Effector CD8-positive, alpha-beta T cell (primary cell): Measurements from ENCODE around the gene HIP1.
"Not testable (repeated sequence)": the region's sequence is repeated elsewhere in the genome, so short reads cannot be mapped to it uniquely, and the experiment has no call there.

Source experiments
- DNase-seq: peaks from one replicate; lab custom pipeline; 2025; lab: John Stamatoyannopoulos, UW
- total RNA-seq, 4 experiments: gene quantifications; one replicate each; lab custom pipeline; 2026; lab: John Stamatoyannopoulos, UW

HIP1 gene
- total RNA-seq, result 12.2 to 72.1 (median 25.2) reads per million in 4 experiments

- no peak for DNase-seq
Measured at GRCh38 chr7:75738604-75738974, at the start of gene HIP1. TSS of gene HIP1 (minus strand) at chr7:75738941. CDS start at chr7:75738920, 21 bp downstream.

GRCh38 chr7:75788154-75788847 lies 49.6 kb upstream of the HIP1 start:
- not testable (repeated sequence) for DNase-seq

- not testable (repeated sequence) for DNase-seq
Measured at GRCh38 chr7:75783058-75783457, 44.3 kb upstream of the HIP1 start.

- DNase-seq, result not testable (repeated sequence)
Measured at GRCh38 chr7:75780647-75781273, 42.0 kb upstream of the HIP1 start.

GRCh38 chr7:75779516-75779915 lies 40.8 kb upstream of the HIP1 start:
- not testable (repeated sequence) for DNase-seq

- DNase-seq, result not testable (repeated sequence)
Measured at GRCh38 chr7:75779035-75779434, 40.3 kb upstream of the HIP1 start.

GRCh38 chr7:75776295-75776971 lies 37.7 kb upstream of the HIP1 start:
- DNase-seq, result no peak

GRCh38 chr7:75773958-75774357 lies 35.2 kb upstream of the HIP1 start:
- DNase-seq, result not testable (repeated sequence)

GRCh38 chr7:75772081-75773077 lies 33.6 kb upstream of the HIP1 start, which contains the start of gene CCL26:
TSS of gene CCL26 (minus strand) at chr7:75772211. CDS start at chr7:75772176, 35 bp downstream.
- DNase-seq, result no peak

- DNase-seq, result no peak
Measured at GRCh38 chr7:75771224-75771623, 32.5 kb upstream of the HIP1 start.

- DNase-seq, result no peak
Measured at GRCh38 chr7:75762350-75762917, 23.7 kb upstream of the HIP1 start.

GRCh38 chr7:75761801-75762200 lies 23.1 kb upstream of the HIP1 start:
- DNase-seq, result not testable (repeated sequence)

GRCh38 chr7:75758491-75758890 lies 19.8 kb upstream of the HIP1 start:
- DNase-seq, result no peak

GRCh38 chr7:75757860-75758259 lies 19.1 kb upstream of the HIP1 start:
- DNase-seq, result no peak

GRCh38 chr7:75756991-75757676 lies 18.4 kb upstream of the HIP1 start:
- DNase-seq, result no peak

GRCh38 chr7:75756206-75756990 lies 17.7 kb upstream of the HIP1 start:
- no peak for DNase-seq

- no peak for DNase-seq
Measured at GRCh38 chr7:75743455-75743859, 4.7 kb upstream of the HIP1 start.

GRCh38 chr7:75740846-75741497 lies 2.2 kb upstream of the HIP1 start:
- DNase-seq, result no peak
